Measurements from ENCODE around the gene PNCK.

PNCK gene

DNA sequence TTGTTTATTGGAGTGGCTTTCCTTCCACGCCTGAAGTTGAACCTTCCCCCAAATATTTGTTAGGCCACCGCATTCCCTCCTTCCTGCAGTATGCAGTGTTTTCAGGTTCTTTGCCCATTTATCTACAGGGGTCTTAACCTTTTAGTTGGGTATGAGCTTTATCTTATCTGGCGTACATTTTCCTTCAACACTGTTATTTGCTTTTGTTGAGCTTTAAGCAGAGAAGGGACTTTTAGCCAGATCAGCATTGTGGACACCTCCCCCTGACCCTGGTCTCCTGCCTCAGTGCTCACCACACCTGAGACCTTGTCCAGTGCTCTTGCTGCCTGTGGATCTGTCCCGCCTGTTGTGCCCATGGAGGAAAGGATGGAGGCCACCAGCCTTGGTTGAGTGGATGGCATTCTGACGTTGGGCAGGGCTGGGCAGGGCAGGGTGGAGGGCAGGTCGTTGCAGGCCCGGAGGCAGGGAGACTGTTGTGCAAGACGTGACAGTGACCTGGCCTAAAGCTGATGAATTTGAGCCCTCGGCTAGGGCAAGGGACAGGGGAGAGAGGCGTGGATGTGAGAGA, 27.6 kb downstream of the PNCK start:
- no peak for DNase-seq (ENCODE audit: low read depth)
- TF ChIP-seq, protein P1, sequence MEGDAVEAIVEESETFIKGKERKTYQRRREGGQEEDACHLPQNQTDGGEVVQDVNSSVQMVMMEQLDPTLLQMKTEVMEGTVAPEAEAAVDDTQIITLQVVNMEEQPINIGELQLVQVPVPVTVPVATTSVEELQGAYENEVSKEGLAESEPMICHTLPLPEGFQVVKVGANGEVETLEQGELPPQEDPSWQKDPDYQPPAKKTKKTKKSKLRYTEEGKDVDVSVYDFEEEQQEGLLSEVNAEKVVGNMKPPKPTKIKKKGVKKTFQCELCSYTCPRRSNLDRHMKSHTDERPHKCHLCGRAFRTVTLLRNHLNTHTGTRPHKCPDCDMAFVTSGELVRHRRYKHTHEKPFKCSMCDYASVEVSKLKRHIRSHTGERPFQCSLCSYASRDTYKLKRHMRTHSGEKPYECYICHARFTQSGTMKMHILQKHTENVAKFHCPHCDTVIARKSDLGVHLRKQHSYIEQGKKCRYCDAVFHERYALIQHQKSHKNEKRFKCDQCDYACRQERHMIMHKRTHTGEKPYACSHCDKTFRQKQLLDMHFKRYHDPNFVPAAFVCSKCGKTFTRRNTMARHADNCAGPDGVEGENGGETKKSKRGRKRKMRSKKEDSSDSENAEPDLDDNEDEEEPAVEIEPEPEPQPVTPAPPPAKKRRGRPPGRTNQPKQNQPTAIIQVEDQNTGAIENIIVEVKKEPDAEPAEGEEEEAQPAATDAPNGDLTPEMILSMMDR (IDR thresholded peaks at IDR 0.05; ENCODE audit: low read depth, low read length, missing control alignments): no peak
- H3K4me3 ChIP-seq (ENCODE audit: low read depth, low read length): no peak overlapping the region

DNA sequence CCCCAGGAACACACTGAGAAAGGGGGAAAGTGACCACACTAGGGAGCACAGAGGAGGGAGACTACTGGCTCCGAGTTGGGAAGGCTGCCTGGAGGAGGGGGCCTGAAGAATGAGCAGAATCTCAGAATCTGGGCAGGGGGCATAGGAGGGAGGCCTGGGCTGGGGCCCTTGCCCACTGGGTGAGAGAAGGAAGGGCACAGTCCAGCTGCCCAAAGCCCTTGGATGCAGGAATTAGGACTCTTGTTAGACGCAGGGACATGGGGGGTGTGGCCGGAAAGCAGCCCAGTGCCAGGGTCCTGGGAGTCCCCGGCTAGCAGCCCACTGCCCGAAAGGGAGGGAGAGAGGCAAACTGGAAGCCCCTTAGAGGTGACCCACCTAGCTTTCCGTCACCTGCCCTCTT, 28.5 kb downstream of the PNCK start:
- TF ChIP-seq, protein P1 (IDR thresholded peaks at IDR 0.05; ENCODE audit: low read depth, low read length, missing control alignments): no peak
- no peak overlapping the region for H3K4me3 ChIP-seq (ENCODE audit: low read depth, low read length)
- DNase-seq (ENCODE audit: low read depth): no peak

DNA sequence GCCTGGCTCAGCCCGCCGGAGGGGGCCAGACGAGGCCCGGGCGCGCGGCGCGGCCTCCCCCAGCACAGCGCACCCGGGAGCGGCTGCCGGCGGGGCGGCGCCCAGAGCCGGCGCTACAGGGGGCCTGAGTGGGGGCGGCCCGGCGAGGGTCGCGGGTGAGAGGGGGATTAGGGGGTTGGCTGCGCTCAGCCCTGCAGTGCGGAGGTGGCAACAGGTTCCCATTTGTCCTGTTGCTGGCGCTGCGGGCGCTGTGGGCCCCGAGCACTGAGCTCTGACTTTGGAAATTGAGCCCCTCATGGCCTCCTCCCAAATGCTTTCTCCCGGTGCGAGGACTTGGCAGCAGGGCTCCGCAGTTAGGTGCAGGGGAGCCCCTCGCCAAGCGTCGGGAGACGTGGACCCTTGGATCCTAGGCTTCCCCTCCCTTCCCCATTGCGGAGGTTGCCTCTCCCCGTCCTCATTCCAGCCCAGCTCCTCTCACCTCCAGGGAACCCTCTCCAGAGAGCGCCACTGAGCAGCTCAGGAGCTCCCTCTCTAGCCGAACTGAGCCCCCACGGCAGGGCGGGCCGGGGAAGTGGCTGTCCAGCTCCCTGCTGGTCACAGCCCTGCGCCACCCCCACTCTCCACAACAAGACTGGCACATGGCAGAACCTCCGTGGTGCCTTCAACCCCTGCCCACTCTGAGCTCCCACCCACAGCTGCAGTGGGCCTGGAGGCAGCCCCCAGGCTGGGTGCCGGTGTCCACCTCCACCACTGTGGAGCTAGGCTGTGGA, 29.1 kb downstream of the PNCK start:
- TF ChIP-seq, protein P1 (IDR thresholded peaks at IDR 0.05; ENCODE audit: low read depth, low read length, missing control alignments): no peak
- DNase-seq (ENCODE audit: low read depth): no peak
- no peak overlapping the region for H3K4me3 ChIP-seq (ENCODE audit: low read depth, low read length)

DNA sequence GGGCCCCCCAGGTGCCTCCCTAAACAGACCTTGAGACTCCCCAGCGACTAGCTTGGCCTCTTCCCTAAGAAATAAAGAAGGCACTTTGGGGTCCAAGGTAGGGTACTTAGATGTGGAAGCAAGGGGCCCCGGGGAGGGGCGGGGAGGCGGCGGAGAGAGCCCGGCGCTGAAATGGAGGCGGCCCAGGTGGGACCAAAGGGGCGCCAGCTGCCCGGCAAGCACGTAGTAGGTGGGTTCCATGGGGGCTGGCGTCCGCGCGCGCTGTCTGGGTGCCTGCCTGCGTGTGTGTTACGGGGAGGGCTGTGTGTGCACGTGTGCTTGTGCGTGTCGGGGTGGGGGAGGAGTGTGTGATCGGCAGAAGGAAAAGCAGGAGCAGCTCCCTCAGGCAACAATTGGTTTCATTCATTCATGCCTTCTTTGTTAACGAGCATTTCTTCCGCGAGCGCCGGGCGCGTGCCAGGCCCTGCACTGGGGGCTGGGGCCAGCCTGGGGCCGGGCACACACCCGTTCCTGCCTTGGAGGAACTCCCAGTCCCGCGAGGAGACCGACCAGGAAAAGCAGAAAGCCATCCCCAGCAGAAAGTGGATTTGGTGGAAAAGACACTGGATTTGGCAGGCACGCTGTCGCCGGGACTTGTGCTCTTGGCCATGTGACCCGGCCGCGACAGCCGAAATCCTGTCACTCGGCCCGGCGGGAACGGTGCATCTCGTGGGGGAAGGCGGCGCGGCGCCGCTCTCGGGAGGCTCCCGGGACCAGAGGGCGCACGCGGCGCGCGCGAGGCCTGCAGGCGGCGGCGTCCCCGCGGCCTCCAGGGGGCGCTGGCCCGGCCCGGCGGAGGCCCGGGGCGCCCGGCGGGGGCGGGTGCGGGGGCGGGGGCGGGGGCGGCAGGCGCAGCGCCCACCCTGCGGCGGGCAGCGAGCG, 29.9 kb downstream of the PNCK start:
- H3K4me3 ChIP-seq (ENCODE audit: low read depth, low read length): no peak overlapping the region
- DNase-seq (ENCODE audit: low read depth): no peak
- TF ChIP-seq, protein P1 (IDR thresholded peaks at IDR 0.05; ENCODE audit: low read depth, low read length, missing control alignments): no peak

DNA sequence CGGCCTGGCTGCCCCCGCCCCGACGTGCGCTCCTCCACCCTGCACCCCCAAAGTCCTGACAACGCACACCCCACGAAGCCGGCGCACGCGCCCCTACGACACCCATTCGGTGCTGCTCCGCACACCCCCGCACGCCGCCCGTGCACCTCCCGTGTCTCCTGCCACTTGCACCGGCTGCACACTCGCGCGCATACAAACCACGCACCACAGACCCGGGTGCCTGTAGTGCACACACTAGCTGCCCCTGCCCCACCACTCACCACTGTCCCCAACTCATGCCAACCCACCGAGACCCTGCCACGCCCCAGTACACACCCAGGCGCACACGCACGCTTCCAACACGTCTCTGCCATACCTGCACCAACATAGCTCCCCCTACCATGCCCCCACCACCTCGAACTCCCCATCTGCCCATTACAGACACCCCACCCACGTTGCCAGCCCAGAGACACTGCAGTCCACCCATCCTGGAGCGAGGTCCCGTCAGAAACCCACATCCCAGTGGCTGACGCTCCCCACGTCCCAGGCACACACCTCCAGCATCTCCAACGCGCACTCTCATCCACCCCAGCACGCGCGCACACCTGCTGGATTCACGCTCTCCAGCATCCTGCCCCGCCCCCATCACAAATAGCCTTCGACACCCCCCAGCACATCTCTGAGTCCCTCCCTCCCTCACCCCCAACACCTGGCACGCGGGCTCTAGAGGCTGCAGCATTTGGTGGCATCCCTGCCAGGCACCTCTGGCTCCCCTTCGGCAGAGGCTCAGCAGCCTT, 30.8 kb downstream of the PNCK start:
- no peak for DNase-seq (ENCODE audit: low read depth)
- TF ChIP-seq, protein P1 (IDR thresholded peaks at IDR 0.05; ENCODE audit: low read depth, low read length, missing control alignments): no peak
- H3K4me3 ChIP-seq (ENCODE audit: low read depth, low read length): no peak overlapping the region

DNA sequence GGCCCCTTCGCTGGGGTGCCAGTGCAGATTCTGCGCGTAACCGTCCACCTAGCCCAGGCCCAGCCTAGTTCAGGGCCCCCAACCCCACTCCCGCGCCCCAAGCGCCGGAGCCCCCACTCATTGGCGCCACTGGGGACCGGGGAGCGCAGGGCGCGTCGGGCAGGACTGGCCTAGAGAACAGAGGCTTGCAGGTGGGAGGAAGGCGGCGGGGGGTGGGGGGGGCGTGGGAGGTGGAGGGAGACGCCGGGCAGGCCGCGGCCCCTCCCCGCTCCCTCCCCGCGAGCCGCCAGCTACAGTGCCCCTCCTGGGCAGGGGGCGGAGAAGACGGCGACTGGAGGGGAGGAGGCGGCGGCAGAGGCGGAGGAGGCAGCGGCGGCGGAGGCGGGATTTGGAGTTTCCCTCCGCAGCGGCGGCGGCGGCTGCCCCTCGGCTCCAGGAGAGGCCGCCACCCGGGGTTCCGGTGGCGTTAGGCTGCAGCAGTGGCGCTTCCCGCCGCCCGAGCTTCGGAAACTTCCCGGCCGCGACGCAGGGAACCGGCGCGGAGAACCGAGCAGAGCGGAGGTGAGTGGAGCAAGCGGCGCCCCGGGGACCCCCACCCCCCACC, 31.5 kb downstream of the PNCK start:
- no peak for DNase-seq (ENCODE audit: low read depth)
- no peak overlapping the region for H3K4me3 ChIP-seq (ENCODE audit: low read depth, low read length)
- TF ChIP-seq, protein P1 (IDR thresholded peaks at IDR 0.05; ENCODE audit: low read depth, low read length, missing control alignments): no peak

Measured in GM12864 (cell line).